HCT116 (cell line): ENCODE data around the gene GOT1. TPM values are rescaled to one million over a fixed set of nuclear protein-coding genes. Genes with fewer than 3 reads are reported as not detected.

Source experiments
- ATAC-seq: fragments of 200-7000 bp; cut with Tn5 transposase; 2 replicates; pipeline ENCODE4 v1.9.1; 2020; ENCODE audit warnings: mild to moderate bottlenecking, moderate library complexity
- BruUV-seq: library from RNA; stranded (reverse); fragments of 400-500 nt; replicated peaks from 2 replicates; lab custom pipeline; 2021; lab: Mats Ljungman, UMichigan
- CTCF ChIA-PET: fragments of 300-600 bp; sonication (Branson Sonifier 250); formaldehyde crosslinking; loops from one replicate; lab custom pipeline; 2021; ENCODE audit warnings: antibody characterized with exemption; lab: Charles Lee
- POLR2A ChIA-PET: fragments of 300-600, 350-600 bp; sonication (Branson Sonifier 250); formaldehyde crosslinking; loops from one replicate; lab custom pipeline; 2021; ENCODE audit warnings: antibody characterized with exemption; lab: Charles Lee
- RAD21 ChIA-PET, 2 experiments: fragments of 300-600 bp; sonication (Branson Sonifier 250); formaldehyde crosslinking; loops; one replicate each; lab custom pipeline; 2023; ENCODE audit warnings: low total read pairs in 2 of 2; ENCODE audit not compliant: uncharacterized antibody in 2 of 2, unreplicated experiment in 2 of 2, low non-redundant PET in 1 of 2; lab: Charles Lee
- DNase-seq: peaks from one replicate; pipeline ENCODE4 v3.0.0-alpha.2; 2010; ENCODE audit warnings: low read depth, low spot score
- H2AFZ ChIP-seq: fragments of 200-600 bp; shearing (Covaris generic), sonication (generic); 2 replicates; pipeline ENCODE4 v1.6.1; 2017; ENCODE audit warnings: low read depth, mixed run types, mixed read lengths, antibody characterized with exemption, low read length; ENCODE audit not compliant: poor library complexity, severe bottlenecking
- H3K27ac ChIP-seq: 2 replicates; pipeline ENCODE4 v1.5.1; 2012; ENCODE audit warnings: low read depth, low read length
- H3K27me3 ChIP-seq: fragments of 200-600 bp; sonication (generic); 2 replicates; pipeline ENCODE4 v1.6.1; 2016; ENCODE audit warnings: mixed run types, low read length, mixed read lengths; ENCODE audit not compliant: insufficient read depth
- H3K36me3 ChIP-seq, 2 experiments: fragments of 200-500 bp in 1 of 2; fragments of 200-600 bp in 1 of 2; sonication (Bioruptor generic) in 1 of 2; sonication (generic) in 1 of 2; 2 replicates each; pipeline versions ENCODE4 v1.5.1 to v1.6.1; 2014 to 2016; ENCODE audit warnings: low read length in 2 of 2, inconsistent platforms in 1 of 2, mixed read lengths in 1 of 2, mixed run types in 1 of 2; ENCODE audit not compliant: insufficient read depth in 2 of 2, control insufficient read depth in 1 of 2
- H3K4me1 ChIP-seq, 2 experiments: fragments of 200-600 bp in 1 of 2; sonication (generic) in 1 of 2; 2 replicates each; pipeline versions ENCODE4 v1.5.1 to v1.6.1; 2012 to 2017; ENCODE audit warnings: low read length in 2 of 2, inconsistent platforms in 1 of 2, mild to moderate bottlenecking in 1 of 2, mixed read lengths in 1 of 2, mixed run types in 1 of 2, moderate library complexity in 1 of 2; ENCODE audit not compliant: insufficient read depth in 2 of 2, control insufficient read depth in 1 of 2
- H3K4me2 ChIP-seq: fragments of 200-600 bp; sonication (generic); 2 replicates; pipeline ENCODE4 v1.6.1; 2017; ENCODE audit warnings: mixed run types, low read length, mixed read lengths
- H3K4me3 ChIP-seq, 2 experiments: fragments of 200-600 bp in 1 of 2; sonication (generic) in 1 of 2; replicated peaks in 1 of 2; 2 replicates each; pipeline ENCODE4 v1.5.1; 2011 to 2016; ENCODE audit warnings: low read length in 2 of 2, control low read depth in 1 of 2, low read depth in 1 of 2, mild to moderate bottlenecking in 1 of 2, mixed read lengths in 1 of 2, mixed run types in 1 of 2
- H3K79me2 ChIP-seq: fragments of 200-600 bp; sonication (generic); 2 replicates; pipeline ENCODE4 v1.6.1; 2017; ENCODE audit warnings: mild to moderate bottlenecking, mixed run types, low read length, moderate library complexity, mixed read lengths; ENCODE audit not compliant: insufficient read depth
- H3K9ac ChIP-seq: fragments of 200-600 bp; sonication (generic); 2 replicates; pipeline ENCODE4 v1.6.1; 2016; ENCODE audit warnings: low read length, mixed read lengths
- H3K9me2 ChIP-seq: fragments of 200-600 bp; sonication (generic), shearing (Covaris generic); 2 replicates; pipeline ENCODE4 v1.6.1; 2017; ENCODE audit warnings: mixed run types, mild to moderate bottlenecking, moderate library complexity; ENCODE audit not compliant: insufficient read depth
- H3K9me3 ChIP-seq, 2 experiments: fragments of 200-500 bp in 1 of 2; fragments of 200-600 bp in 1 of 2; sonication (Bioruptor generic) in 1 of 2; sonication (generic) in 1 of 2; 2 replicates each; pipeline ENCODE4 v1.6.1; 2014 to 2017; ENCODE audit warnings: low read length in 2 of 2, mixed read lengths in 2 of 2, inconsistent platforms in 1 of 2, low read depth in 1 of 2, mild to moderate bottlenecking in 1 of 2, mixed run types in 1 of 2, moderate library complexity in 1 of 2; ENCODE audit not compliant: control insufficient read depth in 1 of 2, insufficient read depth in 1 of 2
- H4K20me1 ChIP-seq: fragments of 200-600 bp; sonication (generic), shearing (Covaris generic); 2 replicates; pipeline ENCODE4 v1.6.1; 2017; ENCODE audit warnings: mixed run types, mild to moderate bottlenecking, moderate library complexity; ENCODE audit not compliant: insufficient read depth
- ATF3 ChIP-seq: IDR thresholded peaks from 2 replicates; pipeline ENCODE4 v1.6.1; 2012
- CBX3 ChIP-seq: IDR thresholded peaks from 2 replicates; pipeline ENCODE4 v1.6.1; 2012; ENCODE audit warnings: low read depth
- CEBPB ChIP-seq: IDR thresholded peaks from 2 replicates; pipeline ENCODE4 v1.6.1; 2012; ENCODE audit warnings: low read depth
- ELF1 ChIP-seq: IDR thresholded peaks from 2 replicates; pipeline ENCODE4 v1.6.1; 2012; ENCODE audit warnings: low read depth, borderline replicate concordance
- EZH2phosphoT487 ChIP-seq: fragments of 200-600 bp; IDR thresholded peaks from 2 replicates; pipeline ENCODE4 v1.6.1; 2018; ENCODE audit warnings: antibody characterized with exemption, borderline replicate concordance
- FOSL1 ChIP-seq: IDR thresholded peaks from 2 replicates; pipeline ENCODE4 v1.6.1; 2012; ENCODE audit warnings: low read depth
- POLR2A ChIP-seq: IDR thresholded peaks from 2 replicates; pipeline ENCODE4 v1.7.0; 2011; ENCODE audit warnings: borderline replicate concordance; ENCODE audit not compliant: insufficient read depth, insufficient read length; ENCODE audit errors: extremely low read depth
- POLR2AphosphoS5 ChIP-seq: IDR thresholded peaks from 2 replicates; pipeline ENCODE4 v1.6.1; 2011; ENCODE audit warnings: mild to moderate bottlenecking, low read depth, low read length, moderate library complexity
- RAD21 ChIP-seq: IDR thresholded peaks from 2 replicates; pipeline ENCODE4 v1.6.1; 2012; ENCODE audit warnings: low read depth, mild to moderate bottlenecking
- REST ChIP-seq: IDR thresholded peaks from 2 replicates; pipeline ENCODE4 v1.6.1; 2012; ENCODE audit warnings: low read depth
- SIN3A ChIP-seq: IDR thresholded peaks from 2 replicates; pipeline ENCODE4 v1.6.1; 2012; ENCODE audit warnings: low read depth
- SP1 ChIP-seq: IDR thresholded peaks from 2 replicates; pipeline ENCODE4 v1.6.1; 2012; ENCODE audit warnings: low read depth
- SRF ChIP-seq: IDR thresholded peaks from 2 replicates; pipeline ENCODE4 v1.6.1; 2012; ENCODE audit warnings: low read depth
- ZFX ChIP-seq: fragments of 450-650 bp; IDR thresholded peaks from 2 replicates; pipeline ENCODE4 v1.6.1; 2017
- ZNF274 ChIP-seq: fragments of 200-500 bp; sonication (Bioruptor generic); IDR thresholded peaks from 2 replicates; pipeline ENCODE4 v1.6.1; 2014; ENCODE audit warnings: mild to moderate bottlenecking, low read depth, low read length, inconsistent platforms
- intact Hi-C: fragments of 100-400 bp; cut with micrococcal nuclease; formaldehyde crosslinking; loops from 2 replicates; pipeline ENCODE4 v1.10.0; 2022
- total RNA-seq: library from RNA; stranded (reverse); gene quantifications from one replicate; pipeline ENCODE4 v1.2.1, GENCODE V29; 2021; ENCODE audit not compliant: unreplicated experiment
- TF ChIP-seq, protein P1 (sequence below): IDR thresholded peaks from 2 replicates; pipeline ENCODE4 v1.6.1; 2012
- TF ChIP-seq, protein P2 (sequence below): IDR thresholded peaks from 2 replicates; pipeline ENCODE4 v1.6.1; 2011; ENCODE audit warnings: mild to moderate bottlenecking, low read length, moderate library complexity; ENCODE audit not compliant: insufficient replicate concordance; ENCODE audit errors: extremely low read depth

GOT1 gene
- total RNA-seq, 1 experiment from 2014 or later: 135 TPM

DNA sequence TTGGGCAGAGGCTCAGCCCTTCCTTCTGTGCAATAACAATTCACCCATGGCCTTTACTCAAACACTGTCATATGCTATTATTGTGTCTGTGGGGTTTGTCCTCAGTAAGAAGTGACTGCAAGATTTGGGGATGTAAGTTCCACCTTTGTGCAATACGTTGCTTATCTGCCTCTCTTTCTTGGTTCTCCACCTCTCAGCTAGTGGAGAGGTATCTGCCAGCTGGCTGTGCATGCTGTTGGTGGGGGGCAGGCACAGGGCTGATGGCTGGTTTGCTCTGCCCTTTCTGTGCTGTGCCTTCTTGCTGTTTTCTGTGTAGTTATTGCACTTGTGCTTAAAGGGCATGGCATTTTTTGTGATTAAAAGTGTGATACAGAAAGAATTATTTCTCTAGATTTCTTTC, 65.1 kb downstream of the GOT1 start:
- no peaks in the 10 kb centered on the region for H4K20me1 ChIP-seq
- no peak for DNase-seq
- intact Hi-C loops: no loop called here
- no peaks in the 10 kb centered on the region for H3K4me1 ChIP-seq
- no peak overlapping the region for H3K27ac ChIP-seq
- no peak overlapping the region for H3K9ac ChIP-seq
- TF ChIP-seq, protein P1, sequence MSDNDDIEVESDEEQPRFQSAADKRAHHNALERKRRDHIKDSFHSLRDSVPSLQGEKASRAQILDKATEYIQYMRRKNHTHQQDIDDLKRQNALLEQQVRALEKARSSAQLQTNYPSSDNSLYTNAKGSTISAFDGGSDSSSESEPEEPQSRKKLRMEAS: no peak
- no peak for TF ChIP-seq CBX3
- H3K4me3 ChIP-seq: no peak overlapping the region
- no peaks in the 10 kb centered on the region for H3K79me2 ChIP-seq
- H2AFZ ChIP-seq: no peak overlapping the region
- H3K9me3 ChIP-seq: no peaks in the 10 kb centered on the region
- H3K36me3 ChIP-seq: no peaks in the 10 kb centered on the region
- POLR2A ChIA-PET: no interaction called here
- RAD21 ChIA-PET: no interaction called here
- no peak for ATAC-seq
- H3K9me2 ChIP-seq: no peaks in the 10 kb centered on the region
- peaks cover 69% of the 10 kb centered on the region for H3K27me3 ChIP-seq
- H3K4me2 ChIP-seq: no peak overlapping the region
- BruUV-seq: no TSS peak
- CTCF ChIA-PET: no interaction called here

- Histone ChIP-seq H2AFZ (no peak overlapping the region), H3K9me3 (no peaks in the 10 kb centered on the region), H3K27me3 (peaks cover 57% of the 10 kb centered on the region), H3K36me3 (no peaks in the 10 kb centered on the region), H3K4me1 (no peaks in the 10 kb centered on the region), H3K9ac (no peak overlapping the region), H3K27ac (no peak overlapping the region), H4K20me1 (no peaks in the 10 kb centered on the region), H3K4me2 (no peak overlapping the region), H3K4me3 (no peak overlapping the region), H3K79me2 (no peaks in the 10 kb centered on the region), H3K9me2 (no peaks in the 10 kb centered on the region)
- RAD21 ChIA-PET: no interaction called here
- no TSS peak for BruUV-seq
- DNase-seq (no peak), ATAC-seq (no peak)
- CTCF ChIA-PET: no interaction called here
- POLR2A ChIA-PET: no interaction called here
- intact Hi-C loops: loop anchor here (5.0 kb wide), 1 partner anchor 362 kb away; no protein-coding TSS in a partner anchor
- no peak for TF ChIP-seq SIN3A
- no peak for TF ChIP-seq EZH2phosphoT487
- no peak for TF ChIP-seq ELF1
- TF ChIP-seq, protein P2, sequence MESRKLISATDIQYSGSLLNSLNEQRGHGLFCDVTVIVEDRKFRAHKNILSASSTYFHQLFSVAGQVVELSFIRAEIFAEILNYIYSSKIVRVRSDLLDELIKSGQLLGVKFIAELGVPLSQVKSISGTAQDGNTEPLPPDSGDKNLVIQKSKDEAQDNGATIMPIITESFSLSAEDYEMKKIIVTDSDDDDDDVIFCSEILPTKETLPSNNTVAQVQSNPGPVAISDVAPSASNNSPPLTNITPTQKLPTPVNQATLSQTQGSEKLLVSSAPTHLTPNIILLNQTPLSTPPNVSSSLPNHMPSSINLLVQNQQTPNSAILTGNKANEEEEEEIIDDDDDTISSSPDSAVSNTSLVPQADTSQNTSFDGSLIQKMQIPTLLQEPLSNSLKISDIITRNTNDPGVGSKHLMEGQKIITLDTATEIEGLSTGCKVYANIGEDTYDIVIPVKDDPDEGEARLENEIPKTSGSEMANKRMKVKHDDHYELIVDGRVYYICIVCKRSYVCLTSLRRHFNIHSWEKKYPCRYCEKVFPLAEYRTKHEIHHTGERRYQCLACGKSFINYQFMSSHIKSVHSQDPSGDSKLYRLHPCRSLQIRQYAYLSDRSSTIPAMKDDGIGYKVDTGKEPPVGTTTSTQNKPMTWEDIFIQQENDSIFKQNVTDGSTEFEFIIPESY: no peak
- no peak for TF ChIP-seq FOSL1
- TF ChIP-seq ZNF274: no peak
- TF ChIP-seq, protein P1: no peak
- no peak for TF ChIP-seq CBX3
- TF ChIP-seq POLR2A: no peak
- no peak for TF ChIP-seq ATF3
- TF ChIP-seq SP1: no peak
- TF ChIP-seq RAD21: no peak
- no peak for TF ChIP-seq ZFX
- no peak for TF ChIP-seq CEBPB
- TF ChIP-seq SRF: no peak
- no peak for TF ChIP-seq REST
- TF ChIP-seq POLR2AphosphoS5: no peak
These were observed 66.3 kb downstream of the GOT1 start for GRCh38 chr10:99364125-99364524.
